Measurements from ENCODE around the gene CDC40.
"Not testable (repeated sequence)": the region's sequence is repeated elsewhere in the genome, so short reads cannot be mapped to it uniquely, and the experiment has no call there.

Gene CDC40

DNA sequence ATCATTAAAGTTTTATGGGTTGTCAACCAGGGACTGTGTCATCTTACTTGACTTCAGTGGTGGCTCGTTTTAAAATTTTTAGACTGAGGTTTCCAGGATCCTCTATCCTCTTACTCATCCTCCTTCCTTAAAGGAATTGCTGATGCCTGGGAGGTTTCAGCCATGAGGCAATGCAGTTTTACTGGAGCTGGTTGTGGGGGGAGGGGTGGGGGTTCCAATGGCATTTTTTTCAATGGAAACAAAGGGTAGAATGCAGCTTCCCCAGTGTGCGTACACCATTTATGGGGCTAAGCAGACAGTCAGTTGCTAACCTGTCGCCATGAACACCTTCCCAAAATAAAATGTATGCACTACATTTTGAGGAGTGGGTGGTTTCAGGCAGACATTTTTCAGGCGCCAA is 89.9 kb downstream of the CDC40 start:
- no peak for DNase-seq (ENCODE audit: low spot score)

DNA sequence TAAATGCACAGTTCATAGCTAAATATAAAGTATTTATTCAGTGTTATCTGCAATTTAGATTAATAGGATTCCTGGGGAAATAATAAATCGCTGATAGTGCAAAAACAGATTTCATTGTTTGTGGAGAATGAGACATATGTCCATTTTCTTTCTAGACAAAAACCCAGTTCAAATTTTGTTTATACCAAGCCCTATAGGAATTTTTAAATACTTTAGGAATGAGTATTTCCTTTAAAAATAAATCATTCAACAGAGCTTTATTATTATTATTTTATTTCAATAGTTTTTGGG is 91.5 kb downstream of the CDC40 start:
- no peak for DNase-seq (ENCODE audit: low spot score)

DNA sequence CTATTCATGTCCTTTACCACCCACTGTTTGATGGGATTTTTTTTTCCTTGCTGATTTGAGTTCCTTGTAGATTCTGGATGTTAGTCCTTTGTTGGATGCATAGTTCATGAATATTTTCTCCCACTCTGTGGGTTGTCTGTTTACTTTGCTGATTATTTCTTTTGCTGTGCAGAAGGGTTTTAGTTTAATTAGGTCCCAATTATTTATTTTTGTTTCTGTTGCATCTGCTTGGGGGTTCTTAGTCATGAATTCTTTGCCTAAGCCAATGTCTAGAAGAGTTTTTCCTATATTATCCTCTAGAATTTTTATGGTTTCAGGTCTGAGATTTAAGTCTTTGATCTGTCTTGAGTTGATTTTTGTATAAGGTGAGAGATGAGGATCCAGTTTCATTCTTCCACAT is 92.6 kb downstream of the CDC40 start:
- DNase-seq (ENCODE audit: low spot score): not testable (repeated sequence)

- DNase-seq (ENCODE audit: low spot score): no peak
Measured at GRCh38 chr6:110277100-110277665, 97.0 kb downstream of the CDC40 start.

Measured in SK-N-DZ (cell line).